ENCODE results near the gene PLCB1. TPM values are rescaled to one million over a fixed set of nuclear protein-coding genes. Genes with fewer than 3 reads are reported as not detected.

PLCB1 gene
- total RNA-seq, 1 donor from 2014 or later, result 10.7 TPM

GRCh38 chr20:8492173-8492572 is 360.1 kb downstream of the PLCB1 start:
- H3K27me3 Mint-ChIP-seq (ENCODE audit: low read depth, unreplicated experiment), result no peaks in the 10 kb centered on the region
- H3K27ac Mint-ChIP-seq (ENCODE audit: unreplicated experiment), result no peak overlapping the region
- no peak for FAIRE-seq
- TF ChIP-seq CTCF (IDR thresholded peaks at IDR 0.05; ENCODE audit: insufficient read depth, low read depth, low read length), result no peak
- TF ChIP-seq EZH2 (IDR thresholded peaks at IDR 0.05; ENCODE audit: insufficient read depth, low read length), result no peak
- no peak for DNase-seq (ENCODE audit: low read depth)
- Histone ChIP-seq H3K9ac (ENCODE audit: low read length) (no peak overlapping the region), H3K4me1 (ENCODE audit: insufficient read depth, low read length) (no peaks in the 10 kb centered on the region), H4K20me1 (ENCODE audit: insufficient read depth, low read length) (no peaks in the 10 kb centered on the region), H2AFZ (ENCODE audit: low read depth, low read length) (no peak overlapping the region), H3K9me3 (ENCODE audit: insufficient read depth, low read depth, low read length) (no peaks in the 10 kb centered on the region), H3K27me3 (ENCODE audit: insufficient read depth, low read length) (no peaks in the 10 kb centered on the region), H3K79me2 (ENCODE audit: insufficient read depth, low read length) (no peaks in the 10 kb centered on the region), H3K4me2 (ENCODE audit: low read length) (no peak overlapping the region), H3K36me3 (ENCODE audit: insufficient read depth, low read length) (no peaks in the 10 kb centered on the region), H3K27ac (ENCODE audit: low read depth, low read length) (no peak overlapping the region), H3K4me3 (ENCODE audit: insufficient read depth, low read depth, low read length) (no peak overlapping the region)
- H3K4me1 Mint-ChIP-seq (ENCODE audit: low read depth, unreplicated experiment), result no peaks in the 10 kb centered on the region
- H3K4me3 Mint-ChIP-seq (ENCODE audit: unreplicated experiment), result no peak overlapping the region
- H3K36me3 Mint-ChIP-seq (ENCODE audit: low read depth, unreplicated experiment), result no peaks in the 10 kb centered on the region
- no peaks in the 10 kb centered on the region for H3K9me3 Mint-ChIP-seq (ENCODE audit: unreplicated experiment)

- Mint-ChIP-seq H3K36me3 (ENCODE audit: low read depth, unreplicated experiment) (no peaks in the 10 kb centered on the region), H3K27ac (ENCODE audit: unreplicated experiment) (no peak overlapping the region), H3K4me3 (ENCODE audit: unreplicated experiment) (no peak overlapping the region), H3K4me1 (ENCODE audit: low read depth, unreplicated experiment) (no peaks in the 10 kb centered on the region), H3K27me3 (ENCODE audit: low read depth, unreplicated experiment) (no peaks in the 10 kb centered on the region), H3K9me3 (ENCODE audit: unreplicated experiment) (no peaks in the 10 kb centered on the region)
- TF ChIP-seq EZH2 (IDR thresholded peaks at IDR 0.05; ENCODE audit: insufficient read depth, low read length) (no peak), CTCF (IDR thresholded peaks at IDR 0.05; ENCODE audit: insufficient read depth, low read depth, low read length) (no peak)
- H3K27ac ChIP-seq (ENCODE audit: low read depth, low read length), result no peak overlapping the region
- no peaks in the 10 kb centered on the region for H3K27me3 ChIP-seq (ENCODE audit: insufficient read depth, low read length)
- H3K79me2 ChIP-seq (ENCODE audit: insufficient read depth, low read length), result no peaks in the 10 kb centered on the region
- no peak for FAIRE-seq
- no peaks in the 10 kb centered on the region for H3K9me3 ChIP-seq (ENCODE audit: insufficient read depth, low read depth, low read length)
- H3K9ac ChIP-seq (ENCODE audit: low read length), result no peak overlapping the region
- no peaks in the 10 kb centered on the region for H3K4me1 ChIP-seq (ENCODE audit: insufficient read depth, low read length)
- no peak overlapping the region for H2AFZ ChIP-seq (ENCODE audit: low read depth, low read length)
- no peak overlapping the region for H3K4me3 ChIP-seq (ENCODE audit: insufficient read depth, low read depth, low read length)
- H3K36me3 ChIP-seq (ENCODE audit: insufficient read depth, low read length), result no peaks in the 10 kb centered on the region
- H4K20me1 ChIP-seq (ENCODE audit: insufficient read depth, low read length), result no peaks in the 10 kb centered on the region
- no peak overlapping the region for H3K4me2 ChIP-seq (ENCODE audit: low read length)
- DNase-seq (ENCODE audit: low read depth), result no peak
These were observed 366.5 kb downstream of the PLCB1 start for GRCh38 chr20:8498571-8498970.

- H3K4me2 ChIP-seq (ENCODE audit: low read length), result no peak overlapping the region
- H3K9ac ChIP-seq (ENCODE audit: low read length), result no peak overlapping the region
- Mint-ChIP-seq H3K4me3 (ENCODE audit: unreplicated experiment) (no peak overlapping the region), H3K4me1 (ENCODE audit: low read depth, unreplicated experiment) (no peaks in the 10 kb centered on the region), H3K27ac (ENCODE audit: unreplicated experiment) (no peak overlapping the region), H3K9me3 (ENCODE audit: unreplicated experiment) (no peaks in the 10 kb centered on the region), H3K27me3 (ENCODE audit: low read depth, unreplicated experiment) (no peaks in the 10 kb centered on the region), H3K36me3 (ENCODE audit: low read depth, unreplicated experiment) (no peaks in the 10 kb centered on the region)
- H3K27me3 ChIP-seq (ENCODE audit: insufficient read depth, low read length), result no peaks in the 10 kb centered on the region
- no peak overlapping the region for H3K4me3 ChIP-seq (ENCODE audit: insufficient read depth, low read depth, low read length)
- no peak for DNase-seq (ENCODE audit: low read depth)
- no peaks in the 10 kb centered on the region for H3K9me3 ChIP-seq (ENCODE audit: insufficient read depth, low read depth, low read length)
- TF ChIP-seq EZH2 (IDR thresholded peaks at IDR 0.05; ENCODE audit: insufficient read depth, low read length) (no peak), CTCF (IDR thresholded peaks at IDR 0.05; ENCODE audit: insufficient read depth, low read depth, low read length) (no peak)
- no peaks in the 10 kb centered on the region for H3K4me1 ChIP-seq (ENCODE audit: insufficient read depth, low read length)
- H3K79me2 ChIP-seq (ENCODE audit: insufficient read depth, low read length), result no peaks in the 10 kb centered on the region
- H2AFZ ChIP-seq (ENCODE audit: low read depth, low read length), result no peak overlapping the region
- no peak for FAIRE-seq
- no peak overlapping the region for H3K27ac ChIP-seq (ENCODE audit: low read depth, low read length)
- H3K36me3 ChIP-seq (ENCODE audit: insufficient read depth, low read length), result no peaks in the 10 kb centered on the region
- no peaks in the 10 kb centered on the region for H4K20me1 ChIP-seq (ENCODE audit: insufficient read depth, low read length)
These were observed 372.0 kb downstream of the PLCB1 start for GRCh38 chr20:8504030-8504429.

All from astrocyte (in vitro differentiated cells and primary cell).